Caco-2 (cell line): Measurements from ENCODE around the gene SPP1. TPM values are rescaled to one million over a fixed set of nuclear protein-coding genes. Genes with fewer than 3 reads are reported as not detected.
"Not testable (repeated sequence)": the region's sequence is repeated elsewhere in the genome, so short reads cannot be mapped to it uniquely, and the experiment has no call there.

Experiments used
- BruUV-seq: library from RNA; stranded (reverse); fragments of 400-500 nt; replicated peaks from 2 replicates; lab custom pipeline; 2021; lab: Mats Ljungman, UMichigan
- CTCF ChIA-PET: fragments of 300-600 bp; sonication (Branson Sonifier 250); formaldehyde crosslinking; loops from one replicate; lab custom pipeline; 2022; ENCODE audit warnings: antibody characterized with exemption; lab: Charles Lee
- POLR2A ChIA-PET: fragments of 300-600 bp; sonication (Branson Sonifier 250); formaldehyde crosslinking; loops from one replicate; lab custom pipeline; 2022; ENCODE audit warnings: antibody characterized with exemption; lab: Charles Lee
- DNase-seq, 2 experiments: peaks; one replicate each; pipeline versions ENCODE4 v3.0.0 to v3.0.0-alpha.2; 2020 to 2022
- H3K27me3 ChIP-seq: replicated peaks from 2 replicates; pipeline ENCODE4 v1.6.0; 2011; ENCODE audit warnings: low read length; ENCODE audit not compliant: control insufficient read depth, insufficient read depth
- H3K36me3 ChIP-seq: 2 replicates; pipeline ENCODE4 v1.5.1; 2011; ENCODE audit warnings: low read length; ENCODE audit not compliant: control insufficient read depth, insufficient read depth
- H3K4me1 ChIP-seq: fragments of 250-450 bp; sonication (Bioruptor Pico); 2 replicates; pipeline ENCODE4 v1.5.1; 2020; ENCODE audit warnings: mild to moderate bottlenecking
- H3K4me3 ChIP-seq: 2 replicates; pipeline ENCODE4 v1.5.1; 2011; ENCODE audit warnings: low read depth, mild to moderate bottlenecking, control low read depth, low read length
- H3K9me3 ChIP-seq: fragments of 250-450 bp; sonication (Bioruptor Pico); 2 replicates; pipeline ENCODE4 v1.5.1; 2020; ENCODE audit warnings: mild to moderate bottlenecking, moderate library complexity
- H3K27ac Mint-ChIP-seq: one replicate; pipeline ENCODE4 v1.8.0; 2022; ENCODE audit warnings: mixed read lengths; ENCODE audit not compliant: unreplicated experiment
- H3K27me3 Mint-ChIP-seq: one replicate; pipeline ENCODE4 v1.8.0; 2022; ENCODE audit warnings: mixed read lengths; ENCODE audit not compliant: insufficient read depth, unreplicated experiment
- H3K36me3 Mint-ChIP-seq: one replicate; pipeline ENCODE4 v1.8.0; 2022; ENCODE audit warnings: mild to moderate bottlenecking, mixed read lengths; ENCODE audit not compliant: insufficient read depth, unreplicated experiment
- H3K4me1 Mint-ChIP-seq: one replicate; pipeline ENCODE4 v1.8.0; 2022; ENCODE audit warnings: low read depth, mixed read lengths; ENCODE audit not compliant: unreplicated experiment
- H3K4me3 Mint-ChIP-seq: one replicate; pipeline ENCODE4 v1.8.0; 2022; ENCODE audit warnings: mild to moderate bottlenecking, moderate library complexity, mixed read lengths; ENCODE audit not compliant: unreplicated experiment
- H3K9me3 Mint-ChIP-seq: one replicate; pipeline ENCODE4 v1.8.0; 2022; ENCODE audit warnings: mixed read lengths; ENCODE audit not compliant: unreplicated experiment
- CTCF ChIP-seq, 2 experiments: fragments of 200-600 bp in 1 of 2; IDR thresholded peaks; 1 replicate in 1 of 2; 2 replicates in 1 of 2; pipeline versions ENCODE4 v1.5.1 to v1.8.0; 2011 to 2022; ENCODE audit warnings: antibody characterized with exemption in 1 of 2, control low read depth in 1 of 2, inconsistent platforms in 1 of 2, low read depth in 1 of 2, low read length in 1 of 2, mild to moderate bottlenecking in 1 of 2, moderate library complexity in 1 of 2; ENCODE audit not compliant: insufficient read depth in 1 of 2, severe bottlenecking in 1 of 2, unreplicated experiment in 1 of 2
- intact Hi-C: fragments of 100-400 bp; cut with micrococcal nuclease; formaldehyde crosslinking; loops from one replicate; pipeline ENCODE4 v1.10.0; 2022; ENCODE audit not compliant: unreplicated experiment
- total RNA-seq: library from RNA; stranded (reverse); gene quantifications from 2 replicates; pipeline ENCODE4 v1.2.3, GENCODE V29; 2022

The SPP1 gene
- total RNA-seq, 1 experiment from 2014 or later: 0.77 TPM

- no peak overlapping the region for H3K4me3 Mint-ChIP-seq
- TF ChIP-seq CTCF (IDR thresholded peaks at IDR 0.05; ENCODE audit: insufficient read depth in 1 of 2, low read depth in 1 of 2, low read length in 1 of 2, severe bottlenecking in 1 of 2, unreplicated experiment in 1 of 2): no peak
- H3K27me3 Mint-ChIP-seq: no peaks in the 10 kb centered on the region
- H3K9me3 Mint-ChIP-seq: no peaks in the 10 kb centered on the region
- DNase-seq: no peak
- intact Hi-C loops: no loop called here
- Histone ChIP-seq H3K4me1 (no peaks in the 10 kb centered on the region), H3K9me3 (no peaks in the 10 kb centered on the region), H3K4me3 (no peak overlapping the region), H3K36me3 (no peaks in the 10 kb centered on the region), H3K27me3 (no peaks in the 10 kb centered on the region)
- CTCF ChIA-PET: no interaction called here
- POLR2A ChIA-PET: no interaction called here
- peaks cover 4% of the 10 kb centered on the region for H3K4me1 Mint-ChIP-seq
- no TSS peak for BruUV-seq
- no peak overlapping the region for H3K27ac Mint-ChIP-seq
- H3K36me3 Mint-ChIP-seq: no peaks in the 10 kb centered on the region
Measured at GRCh38 chr4:87938746-87939145, 36.8 kb upstream of the SPP1 start.

GRCh38 chr4:87939978-87940690 is 35.4 kb upstream of the SPP1 start:
- Mint-ChIP-seq H3K27ac (no peak overlapping the region), H3K9me3 (no peaks in the 10 kb centered on the region), H3K4me3 (no peak overlapping the region), H3K36me3 (no peaks in the 10 kb centered on the region), H3K4me1 (peaks cover 4% of the 10 kb centered on the region), H3K27me3 (no peaks in the 10 kb centered on the region)
- Histone ChIP-seq H3K36me3 (no peaks in the 10 kb centered on the region), H3K27me3 (no peaks in the 10 kb centered on the region), H3K4me3 (no peak overlapping the region), H3K9me3 (no peaks in the 10 kb centered on the region), H3K4me1 (no peaks in the 10 kb centered on the region)
- BruUV-seq: no TSS peak
- no peak for DNase-seq
- CTCF ChIA-PET: no interaction called here
- intact Hi-C loops: no loop called here
- TF ChIP-seq CTCF (IDR thresholded peaks at IDR 0.05; ENCODE audit: insufficient read depth in 1 of 2, low read depth in 1 of 2, low read length in 1 of 2, severe bottlenecking in 1 of 2, unreplicated experiment in 1 of 2): no peak
- POLR2A ChIA-PET: no interaction called here

GRCh38 chr4:87940809-87941208 is 34.7 kb upstream of the SPP1 start:
- H3K9me3 Mint-ChIP-seq, BruUV-seq, POLR2A ChIA-PET, DNase-seq, H3K4me3 Mint-ChIP-seq, H3K27ac Mint-ChIP-seq, CTCF ChIA-PET, H3K27me3 ChIP-seq, H3K4me1 ChIP-seq, H3K36me3 ChIP-seq, H3K4me3 ChIP-seq, H3K36me3 Mint-ChIP-seq, H3K4me1 Mint-ChIP-seq, H3K9me3 ChIP-seq, H3K27me3 Mint-ChIP-seq, intact Hi-C loops: not testable (repeated sequence)
